Left renal cortex interstitium (tissue), 4 donors: ENCODE data around the gene ZFHX3. TPM values are rescaled to one million over a fixed set of nuclear protein-coding genes. Genes with fewer than 3 reads are reported as not detected.

ENCODE experiments used
- DNase-seq, 4 donors: peaks; one replicate each; pipeline ENCODE4 v3.0.0-alpha.2; 2013; ENCODE audit warnings: low read depth in 4 of 4, low spot score in 2 of 4, missing footprints in 1 of 4
- polyA plus RNA-seq, 4 donors: library from polyadenylated mRNA; unstranded; fragments of 120-200 nt; gene quantifications; one replicate each; pipeline ENCODE4 v1.2.1, GENCODE V29; 2013; ENCODE audit not compliant: insufficient read length in 4 of 4

Gene ZFHX3
- polyA plus RNA-seq, 4 donors = 15.6 to 25.4 (median 20.6) TPM

- DNase-seq = no peak
Measured at GRCh38 chr16:72917051-72917450, 130.9 kb downstream of the ZFHX3 start.

GRCh38 chr16:72915331-72915730 lies 132.6 kb downstream of the ZFHX3 start:
- no peak for DNase-seq

- DNase-seq = no peak
Measured at GRCh38 chr16:72913551-72913950, 134.4 kb downstream of the ZFHX3 start.

GRCh38 chr16:72911971-72912370 lies 136.0 kb downstream of the ZFHX3 start:
- no peak for DNase-seq

GRCh38 chr16:72910875-72911274 lies 137.1 kb downstream of the ZFHX3 start:
- no peak for DNase-seq

- DNase-seq = no peak
Measured at GRCh38 chr16:72910381-72910780, 137.5 kb downstream of the ZFHX3 start.

GRCh38 chr16:72909196-72909595 lies 138.7 kb downstream of the ZFHX3 start:
- DNase-seq = no peak

- DNase-seq = no peak
Measured at GRCh38 chr16:72908362-72909167, 139.4 kb downstream of the ZFHX3 start.

- DNase-seq = no peak
Measured at GRCh38 chr16:72905581-72905980, 142.3 kb downstream of the ZFHX3 start.

- no peak for DNase-seq
Measured at GRCh38 chr16:72903176-72903575, 144.8 kb downstream of the ZFHX3 start.

- no peak for DNase-seq
Measured at GRCh38 chr16:72902206-72902605, 145.7 kb downstream of the ZFHX3 start.

GRCh38 chr16:72901000-72901627 lies 146.8 kb downstream of the ZFHX3 start:
- DNase-seq = no peak

- no peak for DNase-seq
Measured at GRCh38 chr16:72898216-72898825, 149.6 kb downstream of the ZFHX3 start.

GRCh38 chr16:72897707-72898106 lies 150.2 kb downstream of the ZFHX3 start:
- no peak for DNase-seq

- DNase-seq = no peak
Measured at GRCh38 chr16:72896485-72897118, 151.3 kb downstream of the ZFHX3 start.

GRCh38 chr16:72895951-72896350 lies 152.0 kb downstream of the ZFHX3 start:
- DNase-seq = no peak

- DNase-seq = peak in 1 of 4 donors; percentile 18
Measured at GRCh38 chr16:72894293-72895151, 153.4 kb downstream of the ZFHX3 start.

- no peak for DNase-seq
Measured at GRCh38 chr16:72891291-72892227, 156.4 kb downstream of the ZFHX3 start.

GRCh38 chr16:72890587-72890986 lies 157.3 kb downstream of the ZFHX3 start:
- no peak for DNase-seq
